T-helper 1 cell treated with Interleukin-12 subunit alpha and Interleukin-12 subunit beta and Interleukin-4 antibody, amounts not matched to agents 30 ng/mL and 1 ng/mL, for 36 hours (primary cell): ENCODE results near the gene KAZN. TPM values are rescaled to one million over a fixed set of nuclear protein-coding genes. Genes with fewer than 3 reads are reported as not detected.

Source experiments
- intact Hi-C: fragments of 100-400 bp; cut with micrococcal nuclease; formaldehyde crosslinking; loops from one replicate; pipeline ENCODE4 v1.15.1; 2024
- total RNA-seq: library from RNA; stranded (reverse); gene quantifications from 2 replicates; pipeline ENCODE4 v1.2.3, GENCODE V29; 2022

The KAZN gene
- total RNA-seq, 1 donor from 2014 or later = 0.20 TPM

DNA sequence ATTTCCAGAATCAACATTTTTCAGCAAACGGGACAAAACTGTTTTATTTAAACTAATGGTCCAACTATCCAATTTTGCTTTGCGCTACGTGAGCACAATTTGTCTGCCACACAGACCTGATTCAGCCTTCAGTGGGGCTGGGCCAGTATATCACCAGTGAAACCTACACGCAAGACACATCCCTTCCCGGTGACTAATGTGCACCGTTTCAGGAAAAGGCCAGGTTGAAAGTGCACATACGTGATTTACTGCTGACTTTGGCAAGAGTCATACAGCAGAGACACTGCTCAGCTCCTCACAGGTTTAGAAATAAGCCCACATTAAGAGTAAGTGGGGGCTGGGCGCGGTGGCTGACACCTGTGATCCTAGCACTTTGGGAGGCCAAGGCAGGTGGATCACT lies 550.0 kb downstream of the KAZN start:
- intact Hi-C loops = no loop called here

DNA sequence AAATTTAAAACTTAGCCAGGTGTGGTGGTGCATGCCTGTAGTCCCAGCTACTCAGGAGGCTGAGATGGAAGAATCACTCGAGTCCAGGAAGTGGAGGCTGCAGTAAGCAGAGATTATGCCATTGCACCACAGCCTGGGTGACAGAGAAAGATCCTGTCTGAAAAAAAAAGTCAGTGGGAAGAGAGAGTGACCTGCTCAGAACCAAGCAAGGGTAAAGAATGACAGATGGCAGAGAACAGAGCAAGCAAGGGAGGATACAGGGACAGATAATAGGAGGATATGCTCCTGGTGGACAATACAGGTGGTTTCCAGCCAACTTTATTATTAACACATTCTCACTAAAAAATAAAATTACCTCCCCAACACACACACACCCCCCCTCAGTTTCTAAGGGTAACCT lies 550.5 kb downstream of the KAZN start:
- intact Hi-C loops = no loop called here

DNA sequence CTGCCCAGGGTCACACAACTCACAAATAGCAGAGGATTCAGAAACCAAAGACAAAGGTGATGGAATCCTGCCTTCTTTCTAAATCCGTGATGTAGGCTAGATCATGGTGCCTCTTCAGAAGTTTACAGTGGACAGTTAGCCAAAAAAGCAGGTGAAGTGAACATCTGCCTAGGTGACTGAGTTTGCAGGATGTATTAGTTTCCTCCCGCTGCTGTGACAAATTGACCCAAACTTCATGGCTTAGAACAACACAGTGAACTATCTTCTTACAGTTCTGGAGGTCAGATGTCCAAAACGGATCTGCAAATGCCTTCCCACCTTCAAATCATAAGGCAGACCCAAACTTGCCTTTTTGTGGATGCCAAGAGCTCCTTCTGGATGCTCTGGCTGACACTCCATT lies 551.9 kb downstream of the KAZN start:
- intact Hi-C loops = no loop called here

DNA sequence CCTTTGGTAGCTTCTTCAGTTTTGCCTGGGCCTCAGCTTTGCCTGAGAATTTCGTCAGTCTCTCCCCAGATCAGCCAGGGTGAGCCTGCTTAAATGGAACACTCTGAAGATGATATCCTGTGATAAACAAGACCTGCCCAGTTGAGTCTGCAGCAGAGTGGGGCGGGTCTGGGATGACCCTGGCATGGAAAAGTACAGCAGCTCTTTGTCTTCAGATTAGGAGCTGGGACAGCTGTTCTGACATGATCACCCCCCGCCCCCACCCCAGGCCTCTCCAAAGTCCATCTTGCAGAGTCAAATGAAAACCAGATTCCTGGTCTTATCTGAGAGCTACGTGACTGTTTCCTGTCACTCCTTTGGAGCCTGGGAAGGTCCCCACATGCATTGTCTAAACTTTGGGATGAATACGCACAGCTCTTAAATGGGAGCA lies 552.9 kb downstream of the KAZN start:
- intact Hi-C loops = no loop called here

DNA sequence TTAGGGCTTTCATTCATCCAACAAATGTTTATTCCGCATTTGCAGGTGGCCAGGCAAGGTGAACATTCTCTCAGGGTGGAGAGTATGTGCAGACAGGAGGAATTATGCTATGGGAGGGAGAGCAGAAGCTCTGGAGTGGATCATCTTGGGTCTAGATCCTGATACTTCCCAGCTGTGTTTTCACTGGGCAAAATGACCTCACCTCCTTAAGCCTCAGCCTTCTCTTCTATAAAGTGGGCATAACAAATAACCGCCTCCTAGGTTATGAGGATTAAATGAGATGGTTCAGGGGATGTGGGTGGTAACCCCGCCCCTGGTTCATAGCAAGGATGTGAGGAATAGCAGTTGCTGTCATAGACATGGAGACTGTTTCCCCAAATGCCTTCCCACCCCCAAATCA lies 553.4 kb downstream of the KAZN start:
- intact Hi-C loops = no loop called here

DNA sequence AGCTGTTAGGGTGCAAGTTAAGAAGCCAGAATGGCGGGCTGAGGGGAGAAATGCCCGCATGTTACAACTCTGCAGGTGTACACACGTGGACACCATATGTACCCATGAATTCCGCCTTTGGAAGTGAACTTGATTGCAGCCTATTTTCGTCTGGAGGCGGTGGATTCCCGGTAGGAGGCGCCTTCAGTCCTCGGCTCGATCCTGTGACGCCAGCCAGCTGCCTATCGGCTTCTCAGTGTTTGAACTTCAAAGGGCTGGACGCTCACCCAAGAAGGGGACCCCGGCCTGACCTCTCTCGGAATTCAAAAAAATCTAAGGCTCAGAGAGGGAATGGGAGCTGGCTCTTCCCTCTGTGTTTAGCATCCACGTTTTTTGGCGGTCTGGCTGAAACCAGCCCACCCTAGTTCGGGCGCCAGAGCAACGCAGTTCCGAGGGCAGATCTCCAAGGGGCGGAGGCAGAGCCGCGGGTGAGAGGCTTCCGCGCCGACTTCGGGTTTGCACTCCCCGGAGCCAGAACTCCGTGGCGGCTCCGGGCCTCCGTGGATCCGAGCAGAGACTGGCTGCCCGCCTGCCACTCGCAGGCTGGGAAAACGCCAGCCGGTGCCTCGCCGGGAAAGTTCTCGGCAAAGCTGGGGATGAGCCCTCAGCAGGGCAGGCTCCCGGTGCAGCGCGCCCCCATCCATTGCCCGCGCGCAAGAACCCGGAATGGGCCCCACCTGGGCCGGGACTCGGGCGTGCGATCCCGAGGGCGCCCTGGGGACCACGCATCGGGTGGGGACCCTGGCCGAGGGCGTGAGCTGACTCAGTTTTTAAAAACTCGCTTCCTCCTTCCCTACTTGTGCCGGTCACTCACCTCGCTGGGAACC lies 554.1 kb downstream of the KAZN start:
- intact Hi-C loops = loop anchor here (1.0 kb wide), 1 partner anchor 120 kb away; no protein-coding TSS in a partner anchor

DNA sequence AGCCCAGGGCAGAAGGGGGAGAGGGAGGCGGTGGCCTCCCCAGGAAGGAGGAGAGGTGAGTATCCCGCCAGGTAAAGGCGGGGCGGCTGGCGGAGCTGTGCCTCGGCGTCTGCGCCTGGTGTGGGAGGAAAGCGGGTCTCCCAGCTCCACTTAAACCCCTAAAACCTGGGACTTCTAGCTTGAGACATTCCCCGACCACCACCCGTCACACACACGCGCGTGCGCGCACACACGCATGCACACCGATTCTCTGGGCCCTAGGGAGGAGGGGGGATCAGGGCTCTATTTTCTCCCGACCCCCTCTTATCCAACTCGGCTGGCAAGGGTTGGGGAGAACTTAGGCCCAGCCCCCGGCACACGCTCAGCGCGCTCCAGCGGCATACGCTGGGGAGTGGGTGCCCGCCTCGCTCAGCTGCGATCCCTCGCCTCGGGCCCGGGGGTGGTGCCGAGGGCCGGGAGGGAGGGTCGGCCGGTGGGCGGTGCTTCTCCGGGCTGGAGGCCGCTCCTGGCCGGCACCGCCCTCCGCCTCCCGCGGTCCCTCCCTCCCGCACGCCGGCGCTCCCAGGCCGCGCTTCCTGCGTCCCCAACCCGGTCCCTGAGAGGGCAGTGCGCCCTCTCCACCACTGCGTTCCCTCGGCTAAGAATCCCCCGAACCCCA lies 554.8 kb downstream of the KAZN start, which contains the start of gene TMEM51:
TMEM51 (plus strand) TSS at position 564 of the 658 bp plus-strand sequence. CDS start 61,341 bp downstream, outside the sequence.
- intact Hi-C loops = loop anchor here (1.0 kb wide), 1 partner anchor 119 kb away; no protein-coding TSS in a partner anchor

DNA sequence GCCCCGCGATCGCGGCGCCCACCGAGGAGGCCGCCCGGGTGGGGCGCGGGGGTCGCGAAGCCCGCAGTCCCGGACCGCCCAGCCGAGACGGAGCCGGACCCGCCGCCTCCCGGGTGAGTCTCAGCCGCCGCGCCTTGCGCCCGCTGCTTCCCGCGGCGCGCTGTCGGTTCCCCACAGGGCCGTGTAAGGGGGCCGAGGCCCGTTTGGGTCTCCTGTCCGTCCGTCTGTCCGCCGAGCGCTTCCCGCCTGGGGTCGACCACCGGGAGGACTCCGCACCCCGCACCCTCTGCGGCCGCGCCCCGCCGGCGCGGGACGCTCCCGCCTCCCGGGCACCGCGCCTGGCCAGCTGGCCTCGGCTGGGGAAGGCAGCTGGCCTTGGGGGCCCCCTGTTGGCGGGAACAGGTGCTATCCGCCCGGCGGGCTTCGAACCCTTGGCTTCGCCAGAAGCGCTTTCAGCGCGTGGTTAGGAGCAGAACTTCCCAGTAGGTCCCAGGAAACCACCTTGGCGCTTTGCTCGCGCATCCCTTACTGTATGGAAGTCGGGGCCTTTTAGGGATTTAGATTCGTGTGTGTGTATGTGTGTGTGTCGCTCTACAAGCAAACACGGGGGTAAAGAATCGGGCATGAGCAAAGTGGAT lies 555.5 kb downstream of the KAZN start:
- intact Hi-C loops = loop anchor here (1.0 kb wide), 1 partner anchor 118 kb away; no protein-coding TSS in a partner anchor

DNA sequence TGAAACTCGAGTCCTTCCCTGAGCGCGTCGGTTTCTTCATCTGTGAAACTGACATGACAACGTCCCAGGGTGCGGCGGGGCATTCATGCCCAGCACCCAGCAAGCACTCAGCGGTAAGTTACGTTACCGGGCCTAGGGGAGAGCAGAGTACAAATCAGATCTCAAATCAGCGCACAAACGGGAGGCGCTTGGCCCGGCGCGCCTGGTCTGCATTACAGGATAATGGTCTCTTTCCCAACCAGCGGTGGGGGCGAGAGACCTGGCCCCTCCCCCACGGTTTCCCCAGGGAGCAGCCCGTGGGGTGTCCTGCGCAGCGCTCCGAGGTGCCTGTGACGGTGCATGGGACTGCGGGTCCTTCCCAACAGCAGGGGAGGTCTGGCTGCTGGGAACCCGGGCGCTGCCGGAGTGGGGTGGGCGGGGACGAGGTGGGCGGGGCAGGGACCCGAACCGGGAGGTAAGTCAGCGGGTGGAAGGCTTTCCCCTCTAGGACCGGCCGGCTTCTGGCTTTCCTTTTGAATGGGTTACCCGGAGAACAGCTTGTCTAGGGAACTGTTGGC lies 556.1 kb downstream of the KAZN start:
- intact Hi-C loops = no loop called here

DNA sequence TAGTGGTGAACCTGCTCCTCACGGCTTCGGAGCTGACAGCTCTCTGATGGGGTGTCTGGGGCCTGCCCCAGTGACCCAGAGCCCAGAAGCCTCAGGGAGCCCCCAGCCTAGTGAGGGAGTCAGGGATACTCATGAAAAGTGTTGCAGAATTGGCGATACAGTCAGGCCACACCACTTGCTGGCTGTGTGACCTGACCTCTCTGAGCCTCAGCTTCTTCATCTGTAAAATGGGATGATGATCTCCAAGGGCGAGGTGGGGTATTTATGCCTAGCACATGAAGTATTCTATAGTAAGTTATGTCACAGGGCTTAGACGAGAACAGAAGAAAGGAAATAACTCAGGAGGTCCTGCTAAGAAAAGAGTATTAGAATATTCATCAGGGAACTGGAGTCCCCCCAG lies 556.7 kb downstream of the KAZN start:
- intact Hi-C loops = no loop called here

DNA sequence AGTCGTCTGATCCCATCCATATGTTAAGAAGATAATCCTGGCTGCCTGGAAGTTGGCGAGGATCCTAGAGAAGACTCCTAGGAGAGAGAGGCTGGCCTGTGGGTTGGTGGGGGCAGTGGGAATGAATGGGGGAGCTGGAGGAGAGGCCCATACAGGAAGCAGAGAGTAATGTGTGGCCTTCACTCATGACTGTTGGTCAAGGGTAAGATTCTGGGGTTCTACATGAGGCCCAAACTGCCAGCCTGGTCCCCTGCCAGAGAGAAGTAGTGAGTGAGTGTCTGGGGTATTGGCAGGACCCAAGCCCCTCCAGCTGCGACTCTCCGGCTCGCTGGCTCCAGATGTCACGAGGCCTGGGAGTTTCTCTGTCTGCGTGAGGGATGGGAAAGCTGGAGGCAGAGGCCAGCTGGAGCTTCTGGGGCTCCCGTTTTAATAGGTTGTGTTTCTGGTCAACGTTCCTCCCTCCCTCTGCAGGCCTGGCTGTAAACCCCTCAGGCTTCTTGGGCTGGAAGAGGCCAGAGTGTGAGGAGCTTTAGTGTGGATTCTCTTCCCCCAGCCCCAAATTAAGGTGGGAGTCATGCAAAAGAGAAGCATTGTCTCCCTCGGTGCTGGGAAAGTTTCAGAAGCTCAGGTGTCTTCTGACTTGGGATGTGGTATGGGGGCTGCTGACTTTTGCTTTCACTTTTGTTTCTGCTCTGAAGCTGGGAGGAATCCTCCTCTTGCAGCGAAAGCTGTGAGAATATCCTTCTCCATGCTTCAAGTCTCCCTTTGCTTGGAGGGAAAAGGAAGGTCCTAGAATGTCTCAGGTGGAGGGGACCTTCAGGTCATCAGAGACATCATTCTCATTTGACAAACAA lies 557.6 kb downstream of the KAZN start:
- intact Hi-C loops = loop anchor here (1.0 kb wide), 1 partner anchor 93 kb away; no protein-coding TSS in a partner anchor

DNA sequence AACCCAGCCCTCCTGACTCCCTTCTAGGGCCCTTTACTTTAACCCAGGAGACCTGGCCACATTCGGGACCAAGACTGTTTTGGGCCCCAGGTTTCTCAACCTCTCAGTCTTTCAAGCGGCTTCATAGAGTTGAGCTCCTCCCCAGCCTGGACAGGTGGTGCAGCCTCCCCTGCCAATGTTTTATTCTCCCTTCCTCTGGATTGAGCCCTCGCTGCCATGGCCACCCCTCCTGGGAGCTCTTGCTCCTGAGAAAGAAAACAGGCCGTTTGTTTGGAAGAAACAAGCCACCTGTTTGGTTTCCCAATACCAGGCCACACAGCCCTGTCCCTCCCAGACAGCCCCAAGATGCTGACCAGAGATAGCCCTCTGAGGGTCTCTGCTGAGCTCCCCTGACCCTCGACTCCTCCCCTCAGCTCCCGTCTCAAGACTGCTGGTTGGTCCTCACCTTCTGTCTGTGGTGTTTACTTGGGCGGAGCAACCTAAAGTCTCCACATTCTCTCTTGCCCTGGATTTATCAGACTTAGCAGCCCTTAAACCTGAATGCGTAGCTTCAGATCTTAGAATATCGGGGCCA lies 558.4 kb downstream of the KAZN start:
- intact Hi-C loops = loop anchor here (1.0 kb wide), 1 partner anchor 92 kb away; no protein-coding TSS in a partner anchor

DNA sequence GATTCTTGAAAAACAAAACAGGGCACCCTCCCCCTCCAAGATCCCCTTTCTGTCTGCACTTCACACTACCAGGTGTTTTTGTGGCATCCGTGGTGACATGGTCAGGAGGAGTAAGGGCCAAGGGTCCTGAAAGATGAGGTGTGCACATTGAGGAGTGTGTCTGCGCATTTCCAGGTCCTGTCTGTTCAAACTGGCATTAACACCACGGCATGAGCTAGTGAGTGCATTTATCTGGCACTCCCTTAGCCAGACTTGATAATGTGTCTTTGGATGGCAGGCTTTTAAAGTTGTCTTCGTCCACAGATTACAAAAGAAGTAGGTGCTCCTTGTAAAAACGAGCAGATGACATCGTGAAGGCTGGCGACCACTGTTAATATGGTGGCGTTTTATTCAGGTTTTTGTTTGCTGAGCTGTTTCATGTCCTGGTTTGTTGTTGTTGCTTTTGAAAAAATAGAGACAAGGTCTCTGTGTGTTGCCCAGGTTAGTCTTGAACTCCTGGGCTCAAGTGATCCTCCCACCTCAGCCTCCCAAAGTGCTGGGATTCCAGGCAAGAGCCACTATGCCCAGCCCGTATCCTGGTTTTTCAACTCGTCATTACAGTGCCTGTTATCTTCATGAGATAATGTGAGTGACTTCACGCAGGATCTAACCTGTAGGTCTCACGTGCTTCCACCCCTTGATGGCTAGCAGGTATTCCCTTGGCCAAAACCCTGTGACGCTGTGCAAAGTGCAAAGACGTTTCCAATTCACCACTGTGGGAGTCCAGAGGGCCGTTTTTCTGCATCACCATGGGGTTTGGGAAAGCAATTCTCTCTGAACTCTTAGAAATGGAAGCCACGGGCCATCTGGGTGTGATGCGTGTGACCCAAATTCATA lies 559.3 kb downstream of the KAZN start:
- intact Hi-C loops = no loop called here

DNA sequence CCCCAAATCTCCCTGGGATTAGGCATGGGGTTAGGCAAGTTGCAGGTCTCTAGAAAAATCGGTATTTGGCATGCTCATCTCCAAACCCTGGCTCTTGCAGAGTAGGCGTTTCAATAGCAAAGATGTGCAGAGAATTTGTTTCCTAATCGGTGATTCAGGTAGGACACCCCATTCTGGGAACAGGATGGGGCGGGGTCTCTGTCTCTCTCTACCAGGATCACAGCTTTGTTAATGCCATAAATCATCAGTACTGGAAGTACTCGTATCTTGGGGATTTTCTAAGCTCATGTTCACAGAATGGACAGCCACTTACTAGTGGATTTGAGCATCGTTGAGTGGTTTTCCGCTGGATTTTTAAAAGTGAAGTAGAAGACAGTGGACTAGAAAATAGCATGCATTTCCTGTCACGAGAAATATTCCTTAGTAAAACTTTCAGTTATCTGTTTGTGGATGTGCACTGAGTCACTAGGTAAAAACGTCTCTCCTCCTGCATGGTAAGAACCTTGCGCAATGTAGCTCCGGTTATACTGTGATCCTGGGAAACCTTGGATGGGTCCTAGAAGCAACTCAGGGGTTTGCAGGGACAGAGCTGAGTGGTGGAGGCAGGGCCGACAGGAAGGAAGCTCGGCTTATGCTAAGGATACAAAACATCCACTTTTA lies 560.2 kb downstream of the KAZN start:
- intact Hi-C loops = no loop called here

DNA sequence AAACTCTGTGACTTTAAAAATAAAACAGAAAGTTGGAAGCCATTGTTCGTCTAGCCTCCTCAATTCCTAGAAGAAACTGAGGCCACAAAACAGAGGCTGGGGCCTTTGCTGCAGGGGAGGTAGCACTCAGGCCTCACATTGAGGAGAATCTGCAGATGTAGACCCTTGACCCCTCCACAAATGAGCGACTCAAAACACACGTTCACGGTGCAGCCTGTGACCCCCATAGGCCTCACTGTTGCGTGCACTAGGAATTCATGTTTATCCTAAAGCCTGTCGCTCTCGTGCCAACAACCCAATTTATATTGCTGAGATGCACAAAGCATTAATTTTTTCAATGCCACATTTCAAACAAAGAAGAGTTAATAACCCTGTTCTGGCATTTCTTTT lies 560.7 kb downstream of the KAZN start:
- intact Hi-C loops = no loop called here

DNA sequence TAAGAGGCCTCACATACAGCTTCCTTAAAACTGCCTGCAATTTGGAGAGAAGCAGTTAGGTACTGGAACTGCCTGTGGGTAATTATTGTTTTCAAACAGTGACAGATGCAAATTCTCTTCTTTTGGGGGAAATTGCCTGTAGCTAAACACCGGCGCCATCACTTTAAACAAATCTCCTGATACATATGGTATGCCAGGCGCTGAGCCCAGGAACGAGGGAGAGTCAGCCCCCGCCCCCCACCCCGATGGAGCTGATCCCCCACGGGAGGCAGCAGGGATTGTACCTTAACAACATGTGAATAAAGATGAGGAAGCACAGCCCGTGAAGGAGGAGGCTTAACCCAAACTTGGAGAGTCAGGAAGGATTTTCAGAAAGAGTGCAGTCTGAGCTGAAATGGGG lies 562.1 kb downstream of the KAZN start:
- intact Hi-C loops = no loop called here

DNA sequence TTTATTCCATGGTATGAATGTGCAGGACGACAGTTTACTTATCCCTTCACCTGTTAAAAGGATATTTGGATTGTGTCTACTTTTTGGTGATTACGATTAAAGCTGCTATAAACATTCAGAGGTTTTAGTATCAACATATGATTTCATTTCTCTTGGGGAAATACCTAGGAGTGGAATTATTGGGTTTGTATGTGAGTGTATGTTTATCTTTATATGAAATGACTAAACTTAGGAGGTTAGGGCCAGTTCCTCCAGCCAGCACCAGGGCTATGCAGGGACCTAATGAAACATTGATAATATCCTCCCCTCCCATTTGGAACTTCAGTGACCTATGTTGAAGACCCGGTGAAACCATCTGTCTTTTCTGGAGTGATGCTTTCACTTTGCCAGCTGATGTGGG lies 568.9 kb downstream of the KAZN start:
- intact Hi-C loops = no loop called here
